ENCODE results near the gene LYRM1.
"Not testable (repeated sequence)": the region's sequence is repeated elsewhere in the genome, so short reads cannot be mapped to it uniquely, and the experiment has no call there.

LYRM1 gene

DNA sequence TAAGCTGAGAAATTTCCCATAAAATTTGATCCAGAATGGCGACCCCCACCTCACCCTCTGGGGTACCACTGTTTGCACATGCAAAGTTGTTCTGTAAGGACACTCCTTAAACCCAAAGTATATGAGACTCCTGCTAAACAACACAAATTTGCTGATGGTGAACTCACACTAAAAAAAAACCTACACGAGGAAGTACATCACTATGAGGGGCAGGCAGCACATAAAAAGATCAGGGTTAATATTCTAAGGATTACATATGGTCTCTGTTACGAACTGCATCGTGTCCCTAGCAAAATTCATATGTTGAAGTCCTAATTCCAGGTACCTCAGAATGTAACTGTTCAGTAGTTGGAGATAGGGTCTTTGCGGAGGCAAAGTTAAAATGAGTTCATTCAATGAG is 60.3 kb downstream of the LYRM1 start:
- H3K4me3 ChIP-seq (replicated peaks; ENCODE audit: low read depth, low read length) = no peak overlapping the region
- TF ChIP-seq, protein P1, sequence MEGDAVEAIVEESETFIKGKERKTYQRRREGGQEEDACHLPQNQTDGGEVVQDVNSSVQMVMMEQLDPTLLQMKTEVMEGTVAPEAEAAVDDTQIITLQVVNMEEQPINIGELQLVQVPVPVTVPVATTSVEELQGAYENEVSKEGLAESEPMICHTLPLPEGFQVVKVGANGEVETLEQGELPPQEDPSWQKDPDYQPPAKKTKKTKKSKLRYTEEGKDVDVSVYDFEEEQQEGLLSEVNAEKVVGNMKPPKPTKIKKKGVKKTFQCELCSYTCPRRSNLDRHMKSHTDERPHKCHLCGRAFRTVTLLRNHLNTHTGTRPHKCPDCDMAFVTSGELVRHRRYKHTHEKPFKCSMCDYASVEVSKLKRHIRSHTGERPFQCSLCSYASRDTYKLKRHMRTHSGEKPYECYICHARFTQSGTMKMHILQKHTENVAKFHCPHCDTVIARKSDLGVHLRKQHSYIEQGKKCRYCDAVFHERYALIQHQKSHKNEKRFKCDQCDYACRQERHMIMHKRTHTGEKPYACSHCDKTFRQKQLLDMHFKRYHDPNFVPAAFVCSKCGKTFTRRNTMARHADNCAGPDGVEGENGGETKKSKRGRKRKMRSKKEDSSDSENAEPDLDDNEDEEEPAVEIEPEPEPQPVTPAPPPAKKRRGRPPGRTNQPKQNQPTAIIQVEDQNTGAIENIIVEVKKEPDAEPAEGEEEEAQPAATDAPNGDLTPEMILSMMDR (IDR thresholded peaks at IDR 0.05; ENCODE audit: low read depth, low read length, missing control alignments) = no peak
- no peak for DNase-seq (ENCODE audit: extremely low read depth, low read depth)

DNA sequence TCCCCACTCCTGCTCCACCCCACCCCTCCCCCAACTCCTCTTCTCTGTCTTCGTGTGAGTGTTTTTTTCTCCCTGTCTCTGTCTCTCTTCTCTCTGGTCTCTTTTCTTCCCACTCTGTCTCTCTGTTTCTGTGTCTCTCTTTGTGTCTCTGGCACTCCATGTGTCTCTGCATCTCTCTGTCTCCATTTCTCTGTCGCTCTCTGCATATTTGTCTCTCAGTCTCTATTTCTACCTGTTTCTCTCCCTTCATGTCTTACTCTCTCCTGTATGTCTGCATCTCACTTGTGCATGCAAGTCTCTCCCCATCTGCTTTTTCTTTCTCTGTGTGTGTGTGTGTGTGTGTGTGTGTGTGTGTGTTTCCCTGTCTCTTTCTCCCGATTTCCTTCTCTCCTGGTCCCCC is 68.2 kb downstream of the LYRM1 start:
- TF ChIP-seq, protein P1 (IDR thresholded peaks at IDR 0.05; ENCODE audit: low read depth, low read length, missing control alignments) = no peak
- no peak overlapping the region for H3K4me3 ChIP-seq (replicated peaks; ENCODE audit: low read depth, low read length)
- no peak for DNase-seq (ENCODE audit: extremely low read depth, low read depth)

DNA sequence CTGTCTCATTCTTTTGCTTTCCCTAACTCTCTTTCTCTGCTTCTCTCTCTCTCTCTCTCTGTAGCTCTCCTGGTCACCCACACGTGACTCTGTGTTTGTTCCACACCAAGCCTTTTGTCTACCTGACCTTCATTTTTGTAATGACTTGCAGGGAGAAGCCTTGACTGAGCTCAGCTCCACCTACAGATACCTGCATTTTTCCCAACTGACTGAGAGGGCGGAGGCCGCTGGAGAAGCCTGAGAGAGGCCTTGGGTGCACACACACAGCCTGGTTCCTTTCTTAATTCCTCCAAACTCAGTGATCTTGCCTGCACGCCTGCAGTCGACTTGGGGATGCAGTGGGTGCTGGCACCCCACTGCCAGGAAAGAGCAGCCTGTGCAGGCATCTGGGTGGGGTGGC is 68.8 kb downstream of the LYRM1 start:
- H3K4me3 ChIP-seq (replicated peaks; ENCODE audit: low read depth, low read length) = no peak overlapping the region
- TF ChIP-seq, protein P1 (IDR thresholded peaks at IDR 0.05; ENCODE audit: low read depth, low read length, missing control alignments) = no peak
- no peak for DNase-seq (ENCODE audit: extremely low read depth, low read depth)

DNA sequence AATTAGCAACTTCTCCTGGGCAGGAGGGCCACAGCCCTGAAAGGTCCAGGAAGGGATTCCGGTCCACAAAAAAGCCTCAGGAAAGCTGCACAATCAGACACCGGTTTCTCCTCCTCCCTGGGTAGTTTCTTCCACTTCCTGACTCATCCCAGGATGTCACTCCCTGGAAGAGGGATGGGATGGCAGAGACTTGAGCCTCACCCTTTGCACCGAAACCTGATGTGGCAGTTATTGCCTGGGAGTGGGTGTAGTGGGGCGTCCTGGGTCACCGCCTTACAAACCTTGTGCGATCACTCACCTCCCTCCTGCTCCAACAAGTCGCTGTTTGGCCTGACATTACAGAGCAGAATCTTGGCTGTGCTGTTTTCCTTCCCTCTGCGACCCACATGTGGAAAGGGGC is 70.8 kb downstream of the LYRM1 start:
- TF ChIP-seq, protein P1 (IDR thresholded peaks at IDR 0.05; ENCODE audit: low read depth, low read length, missing control alignments) = no peak
- no peak for DNase-seq (ENCODE audit: extremely low read depth, low read depth)
- no peak overlapping the region for H3K4me3 ChIP-seq (replicated peaks; ENCODE audit: low read depth, low read length)

DNA sequence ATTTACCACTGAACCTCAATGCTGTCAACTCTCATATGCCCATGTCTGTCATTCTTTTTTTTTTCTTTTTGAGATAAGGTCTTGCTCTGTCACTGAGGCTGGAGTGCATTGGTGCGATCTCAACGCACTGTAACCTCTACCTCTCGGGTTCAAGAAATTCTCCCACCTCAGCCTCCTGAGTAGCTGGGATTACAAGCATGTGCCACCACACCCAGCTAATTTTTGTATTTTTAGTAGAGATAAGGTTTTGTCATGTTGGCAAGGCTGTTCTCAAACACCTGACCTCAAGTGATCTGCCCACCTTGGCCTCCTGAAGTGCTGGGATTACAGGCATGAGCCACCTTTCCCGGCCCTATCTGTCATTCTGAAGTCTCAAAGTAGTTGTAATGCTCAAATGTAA is 72.6 kb downstream of the LYRM1 start:
- not testable (repeated sequence) for H3K4me3 ChIP-seq (replicated peaks; ENCODE audit: low read depth, low read length); DNase-seq (ENCODE audit: extremely low read depth, low read depth)

Data from HFF-Myc (cell line).